Activated CD4-positive, alpha-beta T cell treated with anti-CD3 and anti-CD28 coated beads, Interleukin-2, amount 10 ng/mL, durations not matched to agents 7 days and 5 days (primary cell): ENCODE results near the gene OR8J3. TPM values are rescaled to one million over a fixed set of nuclear protein-coding genes. Genes with fewer than 3 reads are reported as not detected.
"Not testable (repeated sequence)": the region's sequence is repeated elsewhere in the genome, so short reads cannot be mapped to it uniquely, and the experiment has no call there.

ENCODE experiments used
- CTCF ChIA-PET: fragments of 350-600 bp; sonication (Branson Sonifier 250); formaldehyde crosslinking; loops from one replicate; lab custom pipeline; 2021; ENCODE audit warnings: antibody characterized with exemption; lab: Charles Lee
- POLR2A ChIA-PET: fragments of 350-600 bp; sonication (Branson Sonifier 250); formaldehyde crosslinking; loops from one replicate; lab custom pipeline; 2021; ENCODE audit warnings: antibody characterized with exemption; lab: Charles Lee
- DNase-seq: peaks from one replicate; pipeline ENCODE4 v3.0.0-alpha.2; 2020
- H3K27ac Mint-ChIP-seq: one replicate; pipeline ENCODE4 v1.8.0; 2021; ENCODE audit warnings: mild to moderate bottlenecking, moderate library complexity, mixed read lengths
- H3K27me3 Mint-ChIP-seq: one replicate; pipeline ENCODE4 v1.8.0; 2021; ENCODE audit warnings: mixed read lengths
- H3K36me3 Mint-ChIP-seq: one replicate; pipeline ENCODE4 v1.8.0; 2021; ENCODE audit warnings: low read depth, mixed read lengths
- H3K4me1 Mint-ChIP-seq: one replicate; pipeline ENCODE4 v1.8.0; 2021; ENCODE audit warnings: mixed read lengths
- H3K4me3 Mint-ChIP-seq: one replicate; pipeline ENCODE4 v1.8.0; 2021; ENCODE audit warnings: mild to moderate bottlenecking, moderate library complexity, mixed read lengths
- H3K9me3 Mint-ChIP-seq: one replicate; pipeline ENCODE4 v1.8.0; 2021; ENCODE audit warnings: mixed read lengths
- total RNA-seq, 2 experiments: library from RNA; stranded (reverse); gene quantifications; one replicate each; pipeline ENCODE4 v1.2.3, GENCODE V29; 2021

OR8J3 gene
- total RNA-seq, result not detected

GRCh38 chr11:56140151-56140661 is at the start of gene OR8J3:
Gene OR8J3 (minus strand): TSS chr11:56140201. CDS start chr11:56137718, 2,483 bp downstream.
- Mint-ChIP-seq H3K4me1 (no peaks in the 10 kb centered on the region), H3K9me3 (peaks cover 14% of the 10 kb centered on the region), H3K4me3 (no peak within 1 kb of the TSS), H3K27me3 (no peaks in the 10 kb centered on the region), H3K27ac (no peak within 1 kb of the TSS), H3K36me3 (no peaks in the 10 kb centered on the region)
- CTCF ChIA-PET, result no interaction called here
- POLR2A ChIA-PET, result no interaction called here
- no peak for DNase-seq

GRCh38 chr11:56188602-56189001 is 48.6 kb upstream of the OR8J3 start:
- POLR2A ChIA-PET, result no interaction called here
- DNase-seq, result no peak
- H3K9me3 Mint-ChIP-seq, result peaks cover 9% of the 10 kb centered on the region
- H3K27me3 Mint-ChIP-seq, result no peaks in the 10 kb centered on the region
- no peak overlapping the region for H3K27ac Mint-ChIP-seq
- H3K4me3 Mint-ChIP-seq, result no peak overlapping the region
- CTCF ChIA-PET, result no interaction called here
- no peaks in the 10 kb centered on the region for H3K36me3 Mint-ChIP-seq
- no peaks in the 10 kb centered on the region for H3K4me1 Mint-ChIP-seq

GRCh38 chr11:56183459-56183858 is 43.5 kb upstream of the OR8J3 start:
- ChIA-PET CTCF (no interaction called here), POLR2A (no interaction called here)
- no peak for DNase-seq
- Mint-ChIP-seq H3K27ac (no peak overlapping the region), H3K4me3 (no peak overlapping the region), H3K36me3 (no peaks in the 10 kb centered on the region), H3K4me1 (no peaks in the 10 kb centered on the region), H3K9me3 (peaks cover 11% of the 10 kb centered on the region), H3K27me3 (no peaks in the 10 kb centered on the region)

GRCh38 chr11:56176318-56176717 is 36.3 kb upstream of the OR8J3 start, which contains the start of gene OR5J2:
Gene OR5J2 (plus strand): TSS chr11:56176618. CDS start chr11:56176618, 0 bp downstream.
- H3K27ac Mint-ChIP-seq, result no peak within 1 kb of the TSS
- ChIA-PET POLR2A (no interaction called here), CTCF (no interaction called here)
- no peaks in the 10 kb centered on the region for H3K27me3 Mint-ChIP-seq
- H3K4me1 Mint-ChIP-seq, result no peaks in the 10 kb centered on the region
- no peak within 1 kb of the TSS for H3K4me3 Mint-ChIP-seq
- H3K9me3 Mint-ChIP-seq, result peaks cover 2% of the 10 kb centered on the region
- no peak for DNase-seq
- H3K36me3 Mint-ChIP-seq, result no peaks in the 10 kb centered on the region

GRCh38 chr11:56172256-56172830 is 32.3 kb upstream of the OR8J3 start:
- Mint-ChIP-seq H3K27ac (no peak overlapping the region), H3K9me3 (peaks cover 4% of the 10 kb centered on the region), H3K4me1 (no peaks in the 10 kb centered on the region), H3K27me3 (no peaks in the 10 kb centered on the region), H3K36me3 (no peaks in the 10 kb centered on the region), H3K4me3 (no peak overlapping the region)
- DNase-seq, result no peak
- ChIA-PET CTCF (no interaction called here), POLR2A (no interaction called here)

GRCh38 chr11:56163804-56164203 is 23.8 kb upstream of the OR8J3 start:
- Mint-ChIP-seq H3K4me3 (no peak overlapping the region), H3K36me3 (no peaks in the 10 kb centered on the region), H3K9me3 (peaks cover 5% of the 10 kb centered on the region), H3K27ac (no peak overlapping the region), H3K27me3 (no peaks in the 10 kb centered on the region), H3K4me1 (no peaks in the 10 kb centered on the region)
- CTCF ChIA-PET, result no interaction called here
- DNase-seq, result no peak
- POLR2A ChIA-PET, result no interaction called here

- Mint-ChIP-seq H3K4me1 (no peaks in the 10 kb centered on the region), H3K27ac (no peak within 1 kb of the TSS), H3K9me3 (peaks cover 17% of the 10 kb centered on the region), H3K36me3 (no peaks in the 10 kb centered on the region), H3K27me3 (no peaks in the 10 kb centered on the region), H3K4me3 (no peak within 1 kb of the TSS)
- ChIA-PET CTCF (no interaction called here), POLR2A (no interaction called here)
- no peak for DNase-seq
Observed at GRCh38 chr11:56160217-56160616, 20.2 kb upstream of the OR8J3 start, which contains the start of gene OR8K5. Gene OR8K5 (minus strand): TSS chr11:56160317. CDS start chr11:56160317, 0 bp downstream.

GRCh38 chr11:56152333-56152732 is 12.3 kb upstream of the OR8J3 start:
- H3K4me3 Mint-ChIP-seq, result no peak overlapping the region
- DNase-seq, result no peak
- H3K36me3 Mint-ChIP-seq, result no peaks in the 10 kb centered on the region
- no peaks in the 10 kb centered on the region for H3K4me1 Mint-ChIP-seq
- no peak overlapping the region for H3K27ac Mint-ChIP-seq
- ChIA-PET CTCF (no interaction called here), POLR2A (no interaction called here)
- H3K9me3 Mint-ChIP-seq, result peaks cover 33% of the 10 kb centered on the region
- no peaks in the 10 kb centered on the region for H3K27me3 Mint-ChIP-seq

GRCh38 chr11:56151376-56151775 is 11.4 kb upstream of the OR8J3 start:
- no peak overlapping the region for H3K4me3 Mint-ChIP-seq
- H3K27me3 Mint-ChIP-seq, result no peaks in the 10 kb centered on the region
- DNase-seq, result no peak
- H3K9me3 Mint-ChIP-seq, result peaks cover 27% of the 10 kb centered on the region
- CTCF ChIA-PET, result no interaction called here
- H3K36me3 Mint-ChIP-seq, result no peaks in the 10 kb centered on the region
- H3K27ac Mint-ChIP-seq, result no peak overlapping the region
- H3K4me1 Mint-ChIP-seq, result no peaks in the 10 kb centered on the region
- POLR2A ChIA-PET, result no interaction called here

- peaks cover 17% of the 10 kb centered on the region for H3K9me3 Mint-ChIP-seq
- H3K27ac Mint-ChIP-seq, H3K4me1 Mint-ChIP-seq, CTCF ChIA-PET, H3K27me3 Mint-ChIP-seq, POLR2A ChIA-PET, H3K4me3 Mint-ChIP-seq, DNase-seq, H3K36me3 Mint-ChIP-seq: not testable (repeated sequence)
Observed at GRCh38 chr11:56143681-56144080, 3.7 kb upstream of the OR8J3 start.

- no peak for DNase-seq
- no peak within 1 kb of the TSS for H3K4me3 Mint-ChIP-seq
- no peaks in the 10 kb centered on the region for H3K36me3 Mint-ChIP-seq
- H3K9me3 Mint-ChIP-seq, result peaks cover 13% of the 10 kb centered on the region
- CTCF ChIA-PET, result no interaction called here
- no peak within 1 kb of the TSS for H3K27ac Mint-ChIP-seq
- POLR2A ChIA-PET, result no interaction called here
- H3K27me3 Mint-ChIP-seq, result no peaks in the 10 kb centered on the region
- no peaks in the 10 kb centered on the region for H3K4me1 Mint-ChIP-seq
Observed at GRCh38 chr11:56122073-56122472, 17.9 kb downstream of the OR8J3 start, which contains the start of gene OR8H3. Gene OR8H3 (plus strand): TSS chr11:56122373. CDS start chr11:56122373, 0 bp downstream.

GRCh38 chr11:56103210-56103737 is 36.7 kb downstream of the OR8J3 start, which contains the start of gene OR8H2:
Gene OR8H2 (plus strand): TSS chr11:56103687. CDS start chr11:56105043, 1,356 bp downstream.
- Mint-ChIP-seq H3K9me3 (peaks cover 16% of the 10 kb centered on the region), H3K27ac (no peak within 1 kb of the TSS), H3K4me3 (no peak within 1 kb of the TSS), H3K4me1 (no peaks in the 10 kb centered on the region), H3K27me3 (no peaks in the 10 kb centered on the region), H3K36me3 (no peaks in the 10 kb centered on the region)
- no peak for DNase-seq
- ChIA-PET CTCF (no interaction called here), POLR2A (no interaction called here)

GRCh38 chr11:56093008-56093407 is 47.0 kb downstream of the OR8J3 start, which contains the start of gene OR8I2:
Gene OR8I2 (plus strand): TSS chr11:56093308. CDS start chr11:56093308, 0 bp downstream.
- ChIA-PET CTCF (interaction anchor here (0.6 kb wide), 1 partner anchor 101 kb away, joined by 4 read pairs; no protein-coding TSS in a partner anchor), POLR2A (no interaction called here)
- Mint-ChIP-seq H3K27me3 (no peaks in the 10 kb centered on the region), H3K36me3 (no peaks in the 10 kb centered on the region), H3K27ac (no peak within 1 kb of the TSS), H3K4me3 (no peak within 1 kb of the TSS), H3K9me3 (peaks cover 2% of the 10 kb centered on the region), H3K4me1 (no peaks in the 10 kb centered on the region)
- no peak for DNase-seq
